Left renal pelvis (tissue), 4 donors: Measurements from ENCODE around the gene CSF1. TPM values are rescaled to one million over a fixed set of nuclear protein-coding genes. Genes with fewer than 3 reads are reported as not detected.

ENCODE experiments used
- DNase-seq, 4 donors: peaks; one replicate each; pipeline ENCODE4 v3.0.0-alpha.2; 2013; ENCODE audit warnings: low read depth in 4 of 4, low spot score in 3 of 4
- polyA plus RNA-seq, 4 donors: library from polyadenylated mRNA; unstranded; fragments of 120-200 nt; gene quantifications; one replicate each; pipeline ENCODE4 v1.2.1, GENCODE V29; 2013; ENCODE audit not compliant: insufficient read length in 4 of 4

CSF1 gene
- polyA plus RNA-seq, 4 donors: 7.5 to 28.9 (median 8.8) TPM

DNA sequence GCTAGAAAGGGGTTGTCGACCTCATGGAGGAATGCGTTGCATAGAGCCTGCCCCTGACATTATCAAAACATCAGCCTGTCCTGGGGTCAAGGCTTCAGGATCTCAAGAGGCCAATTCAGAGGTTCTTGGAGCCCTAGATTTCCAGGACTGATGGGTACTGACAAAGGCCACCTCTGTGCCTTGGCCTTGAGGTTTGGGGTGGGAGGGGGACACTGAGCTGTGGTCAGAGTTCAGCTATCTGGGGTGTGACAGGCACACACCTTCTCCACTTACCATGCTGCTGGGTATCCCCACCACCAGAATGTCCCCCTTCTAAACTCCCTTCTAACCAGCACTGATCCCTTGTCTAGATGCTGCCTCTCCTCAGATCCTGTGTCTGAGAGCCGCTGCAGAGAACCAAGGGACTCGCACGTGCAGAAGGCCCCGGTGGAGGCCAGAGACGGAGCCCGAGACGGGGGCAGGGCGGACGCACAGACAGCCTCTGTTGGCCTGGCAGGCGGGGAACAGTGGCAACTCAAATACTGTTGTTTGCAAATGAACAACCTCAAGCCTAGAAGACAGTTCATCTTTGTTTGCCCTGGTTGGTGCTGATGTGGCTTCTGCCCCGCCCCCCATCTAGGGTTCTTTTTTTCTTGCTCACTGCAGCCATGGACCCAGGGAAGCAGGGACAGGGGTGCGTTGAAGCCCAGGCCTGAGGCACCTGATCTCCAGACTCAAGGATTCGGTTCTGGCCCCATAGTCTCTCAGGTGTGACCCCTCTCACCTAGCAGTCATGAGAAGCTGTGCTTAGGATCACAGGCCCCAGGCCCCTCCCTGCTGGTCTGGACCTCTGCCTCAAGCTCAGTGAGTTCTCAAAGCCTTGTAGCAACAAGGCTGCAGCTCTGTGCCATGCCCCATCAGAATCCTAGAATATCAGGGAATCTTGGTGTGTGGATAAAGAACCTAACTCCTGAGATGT is 28.1 kb upstream of the CSF1 start:
- DNase-seq: no peak

DNA sequence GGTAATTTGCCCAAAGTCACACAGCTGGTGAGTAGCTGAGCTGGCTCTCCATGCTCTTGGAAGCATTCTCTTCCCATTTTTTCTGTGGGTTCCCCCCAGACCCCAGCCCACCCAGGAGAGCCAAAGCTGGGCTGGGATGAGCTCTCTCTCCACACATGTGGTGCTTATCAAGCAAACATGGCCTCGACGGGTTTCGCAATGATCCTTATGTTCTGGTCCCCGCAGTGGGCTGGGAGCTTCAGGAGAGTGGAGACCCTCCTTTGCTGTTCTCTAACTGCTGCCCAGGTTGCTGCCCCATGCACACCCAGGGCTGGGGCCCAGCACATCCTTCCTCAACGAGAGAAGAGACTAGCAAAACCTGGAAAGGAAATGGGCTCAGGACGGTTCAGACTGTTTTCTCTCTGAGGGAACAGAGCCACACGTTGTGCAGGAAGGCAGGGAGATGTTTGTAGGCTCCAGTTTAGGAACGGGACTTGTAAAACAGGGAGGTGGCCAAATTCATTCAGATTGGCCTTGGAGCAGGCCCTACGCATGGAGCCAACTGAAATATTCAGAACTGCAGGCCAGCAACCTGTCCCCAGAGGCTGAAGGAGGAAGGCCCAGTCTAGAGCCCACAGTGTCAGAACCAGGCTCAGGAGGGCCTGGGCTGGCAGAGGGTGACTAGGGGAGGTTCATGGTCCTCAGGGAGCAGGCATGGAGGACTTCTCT is 27.2 kb upstream of the CSF1 start:
- DNase-seq: no peak

DNA sequence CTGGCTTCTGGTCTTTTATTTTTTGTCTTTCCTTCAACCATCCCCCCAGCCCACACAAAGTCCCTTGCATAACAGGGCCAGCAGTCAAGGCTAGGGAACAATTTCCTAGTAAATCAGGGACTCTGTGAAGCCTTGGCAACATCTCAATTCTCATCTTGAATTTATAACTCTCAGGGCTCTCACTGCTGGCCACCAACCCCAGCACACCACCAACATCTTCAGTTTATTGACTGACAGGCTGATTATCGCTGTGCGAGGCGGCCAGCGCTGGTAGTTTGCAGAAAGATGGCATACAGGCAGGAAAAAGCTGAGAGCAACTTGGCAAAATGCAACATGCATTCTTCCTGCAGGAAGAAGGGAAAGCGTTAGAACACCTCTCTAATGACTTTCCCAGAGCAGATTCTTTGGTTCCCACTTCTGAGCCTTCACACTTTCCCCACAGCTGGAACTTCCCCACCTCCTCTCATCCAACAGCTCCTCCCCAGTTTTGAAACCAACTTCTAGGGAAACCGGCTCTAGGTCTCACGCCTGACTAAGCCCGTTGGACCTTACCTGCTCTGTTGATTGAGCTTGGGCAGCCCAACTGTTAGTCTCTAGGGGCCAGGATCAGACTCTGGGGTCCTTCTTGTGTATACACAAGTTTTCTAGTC is 26.3 kb upstream of the CSF1 start:
- DNase-seq: no peak

GRCh38 chr1:109885589-109885988 is 25.1 kb upstream of the CSF1 start:
- no peak for DNase-seq

DNA sequence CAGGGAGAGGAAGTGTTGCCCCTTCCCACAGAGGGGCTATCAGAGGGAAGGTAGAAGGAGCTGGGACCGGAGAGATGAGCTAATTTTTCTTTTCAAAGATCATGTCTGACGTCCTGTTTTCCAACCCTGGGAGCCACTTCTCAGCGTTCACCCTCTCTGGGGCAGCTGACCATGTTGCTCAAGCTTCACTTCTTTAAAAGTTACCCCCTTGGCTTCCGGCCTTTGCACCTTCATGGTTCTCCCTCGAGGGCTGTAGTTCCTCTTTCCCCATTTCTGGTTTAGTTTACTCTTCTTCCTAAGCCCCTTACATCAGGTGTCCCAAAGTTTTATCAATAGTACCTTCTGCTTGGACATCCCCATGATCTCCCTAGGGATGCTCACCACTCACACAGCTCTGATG is 23.8 kb upstream of the CSF1 start:
- DNase-seq: no peak

- DNase-seq: no peak
Measured at GRCh38 chr1:109887271-109887670, 23.4 kb upstream of the CSF1 start.

DNA sequence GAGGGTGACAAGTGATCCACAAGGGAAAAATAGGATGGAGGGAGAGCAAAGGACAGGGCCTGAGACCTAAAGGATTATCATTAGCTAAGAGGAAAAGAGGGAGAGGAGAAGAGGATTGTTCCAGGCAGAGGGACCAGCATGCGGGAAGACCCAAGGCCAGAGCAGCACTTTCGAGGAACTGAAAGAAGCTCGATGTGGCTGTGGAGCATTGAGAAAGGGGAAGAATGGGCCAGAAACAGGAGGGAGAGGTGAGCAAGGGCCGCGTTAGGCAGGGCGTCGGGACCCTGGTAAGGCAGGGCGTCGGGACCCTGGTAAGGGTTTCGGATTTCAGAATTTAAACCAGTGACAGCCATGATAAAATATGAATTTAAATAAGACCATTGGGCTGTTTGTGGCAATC is 22.8 kb upstream of the CSF1 start:
- no peak for DNase-seq

GRCh38 chr1:109889094-109889493 is 21.6 kb upstream of the CSF1 start:
- no peak for DNase-seq

DNA sequence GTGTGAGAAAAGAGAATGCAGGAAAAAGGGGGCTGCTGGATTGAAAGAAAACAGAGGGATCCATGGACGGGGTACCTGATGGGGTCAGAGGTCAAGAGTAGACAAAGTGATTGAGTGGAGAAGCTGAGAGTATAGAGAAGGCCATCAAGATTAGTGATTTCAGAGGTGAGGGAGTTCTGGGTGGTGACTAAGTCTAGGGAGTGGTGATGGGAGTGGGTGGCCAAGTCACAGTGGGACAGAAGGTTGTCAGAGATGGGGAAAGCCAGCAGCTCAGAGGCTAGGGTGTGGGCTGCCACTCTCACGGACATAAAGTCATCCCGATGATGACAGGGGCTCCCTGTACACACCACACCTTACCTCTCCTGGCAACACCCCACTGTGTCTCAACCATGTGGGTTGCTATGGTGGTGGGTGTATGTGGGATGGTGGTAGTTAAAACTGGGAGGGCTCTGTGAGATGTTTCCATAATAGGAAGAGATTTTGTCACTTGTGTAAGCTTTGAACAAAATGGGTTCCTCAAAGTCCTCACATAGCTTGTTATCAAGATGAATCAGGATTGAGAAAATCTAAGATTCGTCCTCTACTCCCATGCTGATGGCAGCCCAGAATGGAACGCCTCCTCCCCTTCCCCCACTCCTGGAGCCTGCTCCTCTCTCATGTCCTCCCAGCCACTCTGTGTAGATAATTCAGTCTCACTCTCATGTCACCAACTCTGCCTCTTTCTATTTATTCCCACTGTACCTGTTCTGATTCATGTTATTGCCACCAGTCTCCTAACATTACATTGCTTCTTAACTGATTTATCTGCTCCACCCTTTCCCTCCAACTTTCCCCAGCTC is 20.3 kb upstream of the CSF1 start:
- DNase-seq: no peak

DNA sequence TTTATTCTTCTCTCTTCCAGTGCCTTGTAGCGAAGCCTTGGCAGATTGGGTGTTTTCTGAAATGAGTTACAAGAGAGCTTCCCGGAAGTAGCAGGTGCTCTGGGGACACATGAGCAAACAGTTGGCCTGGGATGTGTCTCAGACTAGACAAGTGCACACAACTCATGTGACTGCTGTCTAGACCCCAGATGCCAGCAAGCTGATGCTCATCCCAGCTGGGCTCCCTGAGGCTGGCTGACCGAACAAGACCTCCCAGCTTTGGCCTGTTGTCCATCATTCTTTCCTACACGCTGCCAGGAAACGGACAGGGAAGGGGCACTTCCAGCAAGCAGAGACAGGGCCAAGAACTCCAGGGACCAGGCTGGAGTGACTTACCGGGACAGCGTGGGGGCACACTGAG is 18.7 kb upstream of the CSF1 start:
- no peak for DNase-seq

- no peak for DNase-seq
Measured at GRCh38 chr1:109892561-109893368, 17.9 kb upstream of the CSF1 start.

DNA sequence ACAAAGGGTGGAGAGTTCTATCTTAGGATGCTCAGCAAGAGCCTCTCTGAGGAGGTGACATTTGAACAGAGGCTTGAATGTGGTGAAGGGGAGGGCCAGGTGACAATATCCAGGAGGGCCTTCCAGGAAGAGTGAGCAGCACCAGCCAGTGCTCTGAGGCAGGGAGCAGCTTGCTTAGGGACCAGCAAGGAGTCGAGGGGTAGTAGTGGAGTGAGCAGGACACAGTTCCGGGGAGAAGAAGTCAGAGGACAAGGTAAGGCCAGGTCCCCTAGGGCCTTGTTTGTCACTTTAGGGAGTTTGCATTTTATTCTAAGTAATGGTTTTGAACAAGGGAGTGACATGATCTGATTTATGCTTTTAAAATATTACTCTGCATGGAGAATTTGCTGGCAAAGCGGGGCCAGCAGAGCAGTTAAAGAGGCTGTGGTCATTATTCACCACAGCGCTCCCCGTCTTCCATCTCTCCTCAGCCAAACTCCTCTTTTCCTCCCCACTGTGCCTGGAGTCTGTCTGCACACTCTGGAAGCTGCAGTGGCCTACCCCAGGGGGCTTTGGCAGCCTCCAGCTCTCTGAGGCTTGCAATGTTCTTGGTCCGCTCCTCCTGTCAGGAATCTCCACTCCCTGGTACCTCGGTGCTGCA is 17.0 kb upstream of the CSF1 start:
- no peak for DNase-seq

DNA sequence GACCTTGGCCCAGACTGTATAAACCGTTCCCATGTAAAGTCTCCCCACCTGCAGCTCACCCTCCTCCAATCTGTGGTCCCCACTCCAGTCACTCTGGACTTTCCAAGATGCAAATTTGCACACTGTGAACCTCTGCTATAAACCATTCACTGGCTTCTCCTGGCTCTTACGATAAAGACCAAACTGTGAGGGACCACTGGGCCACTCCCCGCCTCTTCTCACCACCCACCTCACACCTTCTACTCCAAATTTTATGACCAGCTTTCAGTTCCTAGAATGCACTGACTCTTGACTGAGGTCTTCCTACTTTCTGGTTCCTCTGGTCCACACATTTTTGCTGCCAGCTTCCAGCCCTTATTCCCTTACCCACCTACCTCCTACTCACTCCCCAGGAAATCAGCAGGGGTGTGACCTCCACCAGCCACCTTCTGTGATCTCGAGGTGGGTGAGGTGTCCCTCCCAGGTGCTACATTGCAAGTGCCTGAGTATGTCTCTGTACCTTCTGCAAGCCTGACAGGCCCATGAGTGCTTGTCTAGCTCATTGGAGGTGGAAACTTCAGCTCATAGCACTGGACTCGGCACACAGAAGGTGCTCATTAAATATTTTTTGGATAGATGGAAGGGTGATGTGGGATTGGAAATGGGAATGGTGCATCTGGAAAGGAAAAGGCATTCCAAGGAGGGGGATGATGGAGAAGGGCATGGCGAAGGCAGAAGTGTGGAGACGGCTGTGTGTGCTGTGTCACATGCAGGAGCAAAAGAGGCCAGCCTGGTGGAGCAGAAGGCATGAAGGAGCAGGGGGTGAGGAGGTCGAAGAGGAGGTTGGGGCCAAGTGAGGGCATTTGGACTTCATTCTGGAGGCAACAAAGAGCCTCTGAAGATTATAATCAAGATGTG is 15.6 kb upstream of the CSF1 start:
- no peak for DNase-seq

DNA sequence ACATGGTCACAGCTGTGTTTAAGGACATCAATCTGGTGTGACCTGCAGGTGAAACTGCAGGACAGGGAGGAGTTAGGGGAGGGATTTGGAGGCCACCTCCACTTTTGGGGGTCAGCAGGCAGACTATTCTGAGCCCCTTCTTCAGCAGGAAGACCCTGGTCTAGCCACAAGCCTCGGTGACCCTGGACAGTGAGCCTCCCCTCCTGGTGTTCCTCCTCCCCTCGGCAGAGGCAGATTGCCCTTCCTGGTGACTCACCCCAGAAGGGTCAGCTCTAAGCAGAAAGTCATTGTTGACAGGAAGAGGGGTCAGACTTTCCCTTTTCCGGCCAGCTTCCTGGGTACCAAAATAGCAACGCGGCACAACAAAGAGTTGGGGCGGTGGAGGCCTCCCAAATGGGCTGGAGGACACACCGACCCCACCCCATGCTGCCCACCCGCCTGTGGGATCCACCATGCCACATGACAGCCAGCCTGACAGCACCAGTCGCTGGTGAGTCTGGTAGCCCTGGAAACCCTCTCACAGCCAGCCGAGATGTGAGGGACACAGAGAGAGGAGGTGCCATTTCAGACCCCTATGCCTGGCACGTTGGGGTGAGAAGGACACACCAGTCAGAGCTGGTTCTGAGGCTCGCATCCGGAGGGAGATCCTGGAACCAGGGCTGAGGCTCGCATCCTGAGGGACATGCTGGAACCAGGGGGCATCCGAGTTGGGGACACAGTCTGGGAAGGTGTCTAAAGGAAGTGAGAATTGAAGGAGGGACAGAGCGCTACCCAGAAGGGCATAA is 14.7 kb upstream of the CSF1 start:
- no peak for DNase-seq

DNA sequence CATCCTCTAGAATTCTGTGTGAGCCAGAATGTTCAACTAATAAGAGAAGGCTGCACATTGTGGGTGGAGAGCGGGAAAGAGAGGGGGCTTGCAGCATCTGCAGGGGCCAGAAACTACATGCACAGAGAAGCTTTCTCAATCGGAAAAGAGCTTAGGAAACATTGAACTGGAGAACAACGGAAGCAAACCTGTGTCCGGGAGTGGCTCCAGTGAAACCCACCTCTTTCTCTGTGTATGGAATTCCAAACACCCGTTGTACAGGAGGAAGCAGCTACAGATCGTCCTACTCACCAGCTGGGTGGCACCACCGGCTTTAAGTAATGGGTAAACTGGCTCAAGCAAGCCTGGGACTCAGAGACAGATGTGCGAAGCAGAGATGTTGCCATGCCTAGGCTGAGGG is 14.0 kb upstream of the CSF1 start:
- DNase-seq: no peak

- no peak for DNase-seq
Measured at GRCh38 chr1:109897259-109897955, 13.2 kb upstream of the CSF1 start.

DNA sequence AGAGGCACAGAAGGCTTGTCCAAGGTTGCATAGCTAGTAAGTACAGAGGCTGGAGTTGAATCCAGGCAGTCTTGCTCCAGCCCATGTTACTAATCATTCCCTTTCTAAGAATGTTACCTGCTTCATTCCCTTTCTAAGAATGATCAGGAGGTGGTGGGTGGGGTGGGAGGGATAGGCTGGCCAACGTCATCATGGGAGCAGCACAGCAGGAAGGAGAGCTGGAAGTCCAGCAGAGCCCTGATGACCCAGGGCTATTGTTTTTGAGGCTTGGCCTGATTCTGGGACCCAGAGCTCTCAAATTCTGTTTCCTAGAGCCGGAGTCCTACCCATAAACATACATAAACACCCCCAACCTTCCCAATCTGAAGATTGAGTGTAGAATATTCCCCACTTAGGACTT is 11.8 kb upstream of the CSF1 start:
- DNase-seq: no peak
